Activated gamma-delta T cell treated with Interleukin-2 at 50 U/mL for 16 hours (primary cell): ENCODE data around the gene CABLES2.

Experiments
- DNase-seq: peaks from one replicate; pipeline ENCODE4 v3.0.0-alpha.2; 2020

The CABLES2 gene

DNA sequence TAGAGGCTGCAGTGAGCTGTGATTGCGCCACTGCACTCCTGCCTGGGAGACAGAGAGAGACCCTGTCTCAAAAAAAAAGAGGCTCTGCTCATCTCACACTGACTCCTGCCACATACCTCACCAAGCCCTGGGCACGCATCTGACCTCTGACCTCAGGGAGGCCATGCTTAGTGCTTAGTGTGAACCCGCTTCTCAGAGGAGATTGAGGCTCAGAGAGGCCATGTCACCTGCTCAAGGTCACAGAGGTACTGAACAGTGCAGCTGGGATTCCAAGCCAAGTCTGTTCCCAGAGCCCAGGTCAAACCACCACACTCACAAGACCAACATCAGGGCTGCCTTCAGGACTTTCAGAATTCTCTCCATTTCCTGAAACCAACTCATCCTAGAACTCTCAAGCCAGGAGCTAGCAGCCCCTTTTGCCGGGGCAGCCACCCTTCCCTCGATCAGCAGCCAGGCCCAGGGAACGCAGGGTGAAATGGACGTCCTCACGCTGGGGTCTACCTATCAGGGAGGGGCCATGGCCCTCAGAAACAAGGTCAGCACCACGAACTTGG lies 2.9 kb downstream of the CABLES2 start:
- DNase-seq: no peak

DNA sequence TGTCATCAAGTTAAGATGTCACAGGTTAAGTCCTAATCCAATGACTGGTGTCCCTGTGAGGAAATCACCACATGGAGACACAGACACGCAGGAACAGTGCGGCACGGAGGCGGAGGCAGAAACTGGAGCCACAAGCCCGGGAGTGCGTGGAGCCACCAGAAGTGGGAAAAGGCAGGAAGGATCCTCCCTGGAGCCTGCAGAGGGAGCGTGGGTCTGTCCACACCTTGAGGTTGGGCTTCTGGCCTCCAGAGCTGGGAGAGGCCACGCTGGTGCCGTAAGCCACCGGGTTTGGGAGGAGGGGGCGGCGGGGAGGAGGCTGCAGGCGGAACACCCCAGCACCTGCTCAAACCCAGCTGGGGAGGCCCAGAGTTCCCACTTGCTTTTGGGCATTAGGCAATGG lies 3.8 kb downstream of the CABLES2 start:
- no peak for DNase-seq

DNA sequence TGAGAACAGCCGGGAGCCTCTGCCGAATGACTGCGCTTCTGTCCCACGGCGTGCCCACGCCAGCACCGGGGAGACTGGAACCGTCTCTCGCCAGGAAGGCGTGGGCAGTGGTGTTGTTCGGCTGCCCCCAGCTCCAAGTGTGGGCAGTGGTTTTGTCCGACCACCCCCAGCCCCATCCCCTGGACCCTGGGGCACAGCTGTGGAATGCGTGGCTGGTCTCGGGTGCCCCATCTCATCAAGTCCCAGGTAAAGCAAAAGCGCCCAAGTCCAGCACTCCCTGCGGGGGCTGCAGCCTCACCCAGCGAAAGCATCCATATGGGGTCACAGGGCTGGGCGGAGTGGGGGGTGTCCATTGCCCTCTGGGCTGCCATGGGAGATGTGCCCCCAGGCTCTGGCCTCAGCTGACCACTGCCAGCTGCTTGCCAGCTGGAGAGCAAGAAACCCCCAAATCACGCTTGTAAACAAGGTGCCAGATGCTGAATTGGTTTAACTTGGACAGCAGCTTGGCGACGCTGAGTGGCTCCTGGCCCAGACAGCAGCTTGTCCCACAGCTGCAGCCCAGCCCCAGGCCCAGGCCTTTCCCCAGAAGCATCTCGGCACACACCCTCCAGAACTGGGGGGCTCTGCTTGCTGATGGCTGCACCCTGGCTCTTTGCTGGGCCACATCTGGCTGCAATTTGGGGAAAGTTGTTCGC lies 4.5 kb downstream of the CABLES2 start:
- no peak for DNase-seq

DNA sequence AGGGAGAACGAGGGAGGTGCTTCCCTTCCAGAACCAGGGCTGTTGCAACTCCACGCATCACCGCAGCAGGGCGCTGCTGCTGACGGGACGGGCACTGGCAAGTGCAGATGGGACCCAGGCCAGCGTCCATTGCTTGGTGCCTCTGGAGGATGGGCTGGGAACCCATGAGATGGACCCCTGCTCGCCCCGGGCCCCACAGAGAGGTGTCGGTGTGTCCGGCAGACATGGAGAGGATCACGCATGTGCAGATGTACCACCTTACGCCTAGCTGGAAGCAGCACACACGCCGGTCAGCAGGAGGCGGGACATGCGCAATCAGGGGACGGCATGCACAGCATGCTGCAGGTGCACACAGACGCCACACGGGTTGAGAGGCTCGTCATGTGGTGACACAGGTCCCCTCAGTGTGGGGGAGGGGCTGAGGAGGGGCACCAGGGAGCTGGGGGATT lies 5.7 kb downstream of the CABLES2 start:
- DNase-seq: no peak

DNA sequence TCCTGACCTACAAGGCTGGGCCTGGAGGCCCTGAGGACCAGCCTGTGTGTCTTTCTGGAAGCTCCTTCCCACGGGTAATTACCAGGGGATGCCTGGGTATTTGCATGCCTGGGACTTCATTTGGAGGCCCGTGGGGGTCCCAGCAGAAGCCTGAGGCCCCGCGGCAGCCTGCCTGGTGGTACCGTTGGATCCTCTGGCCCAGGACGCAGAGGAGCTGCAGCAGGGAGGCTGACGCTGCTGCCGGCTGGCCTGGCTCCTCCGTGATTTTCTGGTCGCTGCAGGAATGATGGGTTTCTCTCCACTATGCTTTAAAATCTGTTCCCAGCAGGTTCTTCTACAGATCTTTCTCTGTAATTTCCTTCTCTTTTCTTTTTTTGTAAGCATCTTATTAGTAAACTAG lies 6.5 kb downstream of the CABLES2 start:
- no peak for DNase-seq

DNA sequence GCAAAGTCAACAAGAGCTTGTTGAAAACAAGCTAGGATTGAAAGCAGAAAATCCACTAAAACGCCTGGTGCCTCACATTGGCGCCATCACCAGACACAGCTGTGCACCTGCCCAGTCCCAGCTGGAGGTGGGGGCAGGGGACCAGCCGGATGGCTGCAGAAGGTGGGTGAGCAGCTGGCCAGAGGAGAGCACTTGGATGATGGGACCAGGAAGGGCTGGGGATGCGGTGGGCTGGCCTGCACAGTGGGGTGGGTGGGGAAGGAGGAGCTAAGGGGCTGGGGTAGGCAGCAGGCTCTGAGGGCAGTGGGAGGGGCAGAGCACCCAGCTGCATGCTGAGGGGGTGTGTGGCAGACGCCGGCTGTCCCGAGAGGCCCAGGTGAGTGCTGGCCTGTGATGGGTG lies 7.1 kb downstream of the CABLES2 start:
- no peak for DNase-seq

DNA sequence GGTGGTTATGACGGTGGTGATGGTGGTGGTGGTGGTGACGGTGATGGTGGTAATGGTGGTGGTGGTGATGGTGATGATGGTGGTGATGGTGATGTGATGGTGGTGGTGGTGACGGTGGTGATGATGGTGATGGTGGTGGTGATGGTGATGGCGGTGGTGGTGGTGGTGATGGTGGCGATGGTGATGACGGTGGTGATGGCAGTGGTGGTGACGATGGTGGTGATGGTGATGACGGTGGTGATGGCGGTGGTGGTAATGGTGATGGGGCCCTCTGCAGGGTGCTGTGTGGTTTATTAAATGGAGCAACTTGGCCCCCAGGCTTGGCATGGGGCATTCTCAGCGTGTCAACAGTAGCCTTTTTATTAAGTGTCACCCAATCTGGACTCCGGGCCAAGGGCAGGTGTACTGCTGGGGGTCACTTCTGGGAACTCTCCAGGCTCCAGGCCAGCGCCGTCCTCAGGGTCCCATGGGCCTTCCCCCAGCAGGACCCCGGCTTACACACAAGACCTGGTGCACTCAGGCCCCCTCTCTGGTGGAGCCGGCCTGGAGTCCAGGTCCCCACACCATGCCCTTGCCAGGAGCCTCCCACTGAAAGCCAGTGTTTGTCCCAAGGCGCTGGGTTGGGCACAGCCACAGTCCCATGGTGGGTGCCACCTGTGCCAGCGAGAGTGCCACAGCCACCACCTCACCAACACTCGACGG lies 8.8 kb downstream of the CABLES2 start:
- DNase-seq: no peak

DNA sequence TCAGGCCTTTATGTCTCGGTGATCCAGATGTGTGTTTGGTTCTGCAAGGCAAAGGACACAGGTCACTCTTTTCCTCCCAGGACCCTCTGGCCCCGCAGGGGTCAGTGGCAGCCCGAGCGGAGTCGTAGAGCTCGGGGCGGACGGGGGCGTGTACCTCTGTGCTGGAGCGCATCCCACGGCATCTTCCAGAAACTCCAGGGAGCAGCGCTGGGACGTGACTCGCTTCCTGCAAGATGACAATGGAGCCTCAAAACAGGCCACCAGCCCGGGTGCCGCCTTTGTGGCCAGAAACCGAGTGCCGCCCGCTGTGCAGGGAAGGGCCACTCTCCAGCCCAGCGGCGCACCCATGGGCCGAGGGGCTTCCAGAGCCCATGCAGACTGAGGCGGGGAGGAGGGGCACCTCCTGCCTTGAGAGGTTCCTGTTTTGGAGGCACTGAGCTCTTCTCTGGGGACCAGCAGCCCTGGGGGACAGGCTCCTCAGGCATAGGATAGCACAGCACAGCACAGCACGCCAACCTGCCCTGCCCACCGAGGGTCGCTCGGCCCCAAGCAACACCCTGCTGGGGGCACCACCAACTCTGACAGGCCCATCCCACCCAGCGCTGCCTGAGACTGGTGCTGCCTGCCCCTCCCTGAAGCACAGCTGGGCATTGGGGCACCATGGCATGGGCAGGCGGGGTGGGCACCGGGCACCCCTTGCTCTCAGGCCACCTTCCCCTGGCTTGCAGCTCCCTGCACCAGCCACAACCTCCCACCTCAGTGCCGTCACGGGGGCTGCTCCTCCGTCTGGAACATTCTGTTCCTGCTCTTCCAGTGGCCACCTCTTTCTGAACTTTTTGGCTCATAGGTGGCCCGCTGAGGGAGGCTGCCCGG lies 10.5 kb downstream of the CABLES2 start:
- no peak for DNase-seq

DNA sequence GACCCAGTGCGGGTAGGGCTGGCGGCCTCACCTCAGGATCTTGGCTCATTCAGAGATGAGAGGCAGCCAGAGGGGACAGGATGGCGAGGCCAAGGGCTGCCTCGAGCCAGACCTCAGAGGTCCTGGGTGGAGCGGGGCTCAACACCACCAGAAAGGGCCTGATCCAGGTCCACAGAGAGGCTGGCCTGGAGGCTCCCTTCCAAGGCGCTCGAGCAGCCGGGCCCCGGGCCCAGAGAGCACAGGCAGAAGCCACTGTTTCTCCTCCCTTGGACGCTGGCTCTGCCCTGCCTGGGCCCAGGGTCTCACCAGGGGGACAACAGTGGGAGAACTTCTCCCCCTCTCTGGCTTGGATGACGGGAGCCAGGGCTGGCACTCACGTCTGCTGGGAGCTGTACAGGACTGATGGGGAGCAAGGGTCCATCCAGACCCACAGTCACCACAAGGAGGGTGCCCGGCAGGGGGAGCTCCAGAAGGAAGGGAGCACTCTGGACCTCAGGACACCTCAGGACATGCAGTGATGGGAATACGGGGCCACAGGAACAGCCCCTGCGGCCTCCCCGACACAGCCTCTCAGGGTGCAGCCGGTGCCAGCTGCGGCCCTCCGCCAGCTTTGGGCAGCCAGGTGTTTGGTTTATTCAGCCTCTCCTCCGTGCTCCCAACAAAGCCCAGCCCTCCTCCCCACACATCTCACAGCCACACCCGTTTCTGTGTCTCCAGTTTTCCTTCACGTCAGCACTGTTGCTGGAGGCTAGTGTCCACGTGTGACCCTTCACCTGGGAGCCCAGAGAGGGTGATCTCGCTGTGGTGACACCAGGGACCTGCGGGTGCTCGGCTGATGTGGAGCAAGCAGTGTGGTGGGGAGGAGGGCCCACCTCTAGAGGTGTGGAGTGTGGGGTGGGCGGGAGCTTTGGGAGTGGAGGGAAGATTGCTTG lies 11.5 kb downstream of the CABLES2 start:
- no peak for DNase-seq

DNA sequence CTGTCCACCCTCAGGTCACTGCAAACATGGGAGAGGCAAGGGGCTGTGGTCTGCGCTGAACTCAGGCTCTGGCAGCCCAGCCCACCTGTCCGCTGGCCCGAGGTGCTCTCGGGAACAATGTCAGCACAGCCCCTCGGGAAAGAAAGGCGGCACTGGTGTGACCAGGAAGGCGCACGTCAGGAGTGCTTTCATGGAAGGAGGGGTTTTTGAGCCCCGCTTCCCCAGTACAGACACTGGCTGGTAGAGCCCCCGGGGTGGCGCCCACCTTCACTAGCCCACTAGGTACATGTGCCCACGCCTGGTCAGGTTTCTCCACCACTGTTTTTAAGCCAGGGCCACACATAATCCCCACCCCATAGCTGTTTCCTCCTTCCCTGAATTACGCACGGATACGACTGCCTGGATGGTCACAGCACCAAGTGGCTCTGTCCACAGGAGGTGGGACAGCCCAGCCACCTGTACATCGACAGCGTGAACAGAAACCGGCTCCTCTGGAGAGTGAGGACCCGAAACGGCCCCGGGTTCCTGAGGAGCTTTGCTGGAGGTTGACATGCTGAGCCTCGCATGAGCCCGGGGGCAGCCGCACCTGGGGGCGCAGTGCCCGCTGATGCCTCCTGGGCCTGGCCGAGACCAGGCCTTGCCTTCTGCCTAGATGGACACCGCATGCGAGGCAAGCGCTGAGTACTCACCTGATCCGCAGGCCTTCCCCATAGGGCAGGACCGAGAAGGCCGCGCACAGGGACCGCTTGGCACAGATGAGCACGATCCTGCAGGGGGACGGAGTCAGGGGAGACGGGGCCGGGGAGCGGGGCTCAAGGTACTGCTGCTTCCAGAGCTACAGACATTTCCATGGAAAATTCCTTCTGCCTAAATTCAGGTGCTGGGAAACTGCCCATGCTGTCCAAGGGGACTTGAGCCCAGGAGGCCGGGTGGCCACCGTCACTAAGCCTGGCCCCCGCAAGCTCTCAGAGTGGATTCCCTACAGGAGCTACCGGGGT lies 12.5 kb downstream of the CABLES2 start:
- DNase-seq: no peak

DNA sequence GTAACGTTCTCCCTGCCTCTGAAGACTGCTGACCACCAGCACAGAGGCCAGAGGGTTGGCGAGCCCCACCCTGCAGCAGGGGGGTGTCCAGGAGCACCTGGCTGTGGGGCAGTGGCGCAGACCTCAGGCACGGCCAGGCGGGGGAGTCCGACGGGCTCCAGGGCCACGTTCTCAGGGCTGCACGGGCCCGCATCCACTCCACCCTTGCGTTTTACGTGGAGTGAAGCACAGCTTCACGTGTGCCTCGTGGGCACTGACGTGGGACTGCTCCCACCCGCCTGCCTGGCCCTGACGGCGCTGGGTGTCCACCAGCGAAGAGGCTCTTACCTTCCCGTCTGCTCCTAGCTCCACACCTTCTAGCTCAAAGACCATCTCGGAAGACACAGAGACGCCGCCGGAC lies 13.3 kb downstream of the CABLES2 start:
- DNase-seq: no peak

DNA sequence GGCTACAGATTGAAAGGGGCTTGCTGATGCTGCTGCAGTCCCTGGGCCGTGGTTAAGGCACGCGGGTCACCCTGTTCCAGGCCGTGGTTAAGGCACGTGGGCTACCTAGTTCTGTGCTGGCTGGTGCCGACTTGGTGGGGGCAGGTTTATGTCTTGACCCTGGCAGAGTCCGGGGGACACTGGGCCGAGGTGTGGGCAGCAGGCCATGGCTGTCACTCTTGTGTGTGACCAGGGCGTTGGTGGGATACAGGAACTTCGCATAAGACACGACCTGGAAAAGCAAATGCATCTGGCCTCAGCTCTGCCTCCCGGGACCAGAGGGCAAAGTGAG lies 13.8 kb downstream of the CABLES2 start:
- no peak for DNase-seq

DNA sequence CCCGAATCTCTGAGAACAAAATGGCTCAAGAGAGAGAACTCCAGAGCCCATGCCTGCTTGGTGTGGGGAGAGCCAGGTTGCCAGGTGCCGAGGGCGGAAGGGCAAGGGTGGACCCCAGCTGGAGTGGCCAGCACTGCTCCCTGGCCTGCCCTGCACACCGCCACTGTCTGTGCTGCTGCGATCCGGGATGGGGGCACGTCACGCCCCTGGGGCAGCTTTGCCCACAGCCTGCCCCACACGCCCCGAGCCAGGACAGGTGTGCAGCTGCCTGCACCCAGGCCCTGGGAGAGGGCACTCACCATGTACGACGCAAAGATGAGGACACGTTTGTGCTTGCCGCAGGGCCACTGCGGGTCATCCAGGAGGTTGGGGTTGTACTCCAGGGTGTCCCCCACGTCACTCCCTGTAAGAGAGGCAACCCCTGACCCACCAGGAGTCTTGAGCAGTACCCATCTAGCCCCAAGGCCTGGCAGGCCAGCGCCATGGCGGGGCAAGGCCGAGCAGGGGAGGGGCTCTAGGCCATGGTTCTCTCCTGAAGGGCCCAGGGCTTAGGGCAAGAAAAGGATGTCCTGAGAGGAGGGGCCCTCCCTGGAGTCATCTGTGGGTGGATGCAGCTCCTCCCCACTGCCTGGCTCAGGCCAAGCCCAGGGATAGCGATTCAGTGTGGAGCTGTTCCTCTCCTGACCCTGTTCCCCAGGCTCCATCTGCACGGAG lies 14.3 kb downstream of the CABLES2 start:
- no peak for DNase-seq

DNA sequence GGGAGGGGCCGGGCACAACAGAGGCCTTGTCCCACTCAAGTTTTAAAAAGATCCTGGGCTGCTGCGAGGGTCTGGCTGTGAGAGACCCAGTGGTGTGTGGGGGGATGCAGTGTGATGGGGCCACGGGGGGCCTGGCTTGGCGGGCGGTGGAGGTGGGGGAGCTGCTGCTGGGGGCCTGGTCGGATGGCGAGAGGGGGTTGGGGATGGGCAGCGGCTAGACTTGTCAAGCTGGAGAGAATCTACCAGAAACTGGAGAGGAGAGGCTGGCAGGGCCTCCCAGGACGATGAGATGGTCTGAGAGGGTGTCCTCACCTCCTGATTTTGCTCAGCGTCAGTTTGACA lies 15.0 kb downstream of the CABLES2 start:
- DNase-seq: no peak

DNA sequence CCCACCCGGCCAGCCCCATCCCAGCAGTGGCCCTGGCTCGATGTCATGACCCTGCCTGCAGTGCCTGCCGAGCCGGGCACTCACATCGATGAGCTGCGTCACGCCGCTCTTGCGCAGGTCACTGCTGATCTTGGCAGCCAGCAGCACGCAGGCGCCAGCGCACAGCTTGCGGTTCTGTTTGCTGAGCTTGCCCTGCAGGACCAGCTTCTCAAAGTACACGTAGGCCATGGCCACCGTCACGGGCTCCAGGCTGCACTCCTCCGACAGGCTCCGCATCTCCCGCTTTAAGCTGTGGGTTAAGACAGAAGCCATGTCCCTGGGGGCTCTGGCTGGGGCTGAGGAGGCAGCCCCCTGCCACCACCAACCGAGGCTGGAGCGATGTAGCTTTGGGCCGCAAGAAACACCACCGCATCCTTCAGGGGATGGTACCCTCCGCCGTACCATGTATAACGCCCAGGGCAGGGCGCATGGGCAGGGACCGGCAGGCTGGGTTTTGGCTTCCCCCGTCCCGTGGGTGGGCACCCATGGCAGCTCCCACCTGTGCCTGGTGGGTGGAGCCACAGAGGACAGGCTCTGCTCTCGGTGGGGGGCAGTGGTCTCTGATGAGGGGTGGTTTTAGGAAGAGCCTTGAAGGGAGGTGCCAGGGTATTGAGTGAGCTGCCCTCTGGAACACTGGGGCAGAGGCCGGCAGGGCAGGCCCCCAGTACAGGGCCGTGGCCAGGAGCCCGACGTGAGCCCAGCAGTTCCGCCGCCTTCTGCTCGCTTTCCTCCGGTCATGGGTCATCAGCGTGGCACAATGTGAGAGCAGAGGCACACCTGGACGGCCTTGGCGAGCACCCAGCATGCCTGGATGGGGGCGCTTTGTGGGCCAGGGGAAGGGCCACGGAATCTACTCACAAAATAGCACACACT lies 15.7 kb downstream of the CABLES2 start:
- no peak for DNase-seq

DNA sequence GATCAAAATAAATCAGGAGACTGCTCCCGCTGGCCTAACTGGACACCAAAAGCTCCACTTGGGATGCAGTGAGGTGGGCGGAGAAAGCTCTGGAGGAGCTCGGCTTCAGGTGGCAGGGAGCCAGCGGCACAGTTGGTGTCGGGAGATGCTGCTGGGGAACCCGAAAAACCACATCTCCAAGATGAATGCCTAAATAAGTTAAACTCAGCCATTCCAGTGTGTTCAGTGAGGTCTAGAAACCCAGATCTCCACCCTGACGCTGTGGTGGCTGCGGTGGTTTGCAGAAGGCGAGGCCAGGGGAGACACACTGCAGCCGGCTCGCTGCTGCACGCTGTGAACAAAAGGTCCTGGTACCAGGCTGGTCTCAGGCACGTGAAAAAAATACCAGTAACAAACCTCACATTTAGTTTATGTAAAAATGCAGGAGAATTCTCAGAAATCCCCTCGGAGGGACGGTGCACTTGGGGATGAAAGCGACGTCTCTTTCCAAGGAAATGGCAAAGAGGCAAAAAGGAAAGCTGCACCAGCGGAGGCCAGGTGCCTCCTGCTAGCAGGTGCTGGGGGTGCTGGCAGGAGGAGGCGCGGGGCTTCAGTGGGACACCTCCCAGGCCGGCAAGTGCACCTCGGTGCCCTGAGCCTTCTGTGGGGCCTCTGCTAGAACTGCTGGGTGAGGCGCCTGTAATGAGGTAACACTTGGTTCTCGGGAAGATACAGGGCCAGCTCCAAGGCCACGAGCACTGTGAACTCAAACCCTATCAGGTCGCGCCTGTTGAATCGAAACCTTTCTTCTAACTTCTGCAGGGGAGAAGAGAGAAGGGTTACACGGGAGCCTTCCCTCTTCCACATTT lies 16.5 kb downstream of the CABLES2 start:
- no peak for DNase-seq

DNA sequence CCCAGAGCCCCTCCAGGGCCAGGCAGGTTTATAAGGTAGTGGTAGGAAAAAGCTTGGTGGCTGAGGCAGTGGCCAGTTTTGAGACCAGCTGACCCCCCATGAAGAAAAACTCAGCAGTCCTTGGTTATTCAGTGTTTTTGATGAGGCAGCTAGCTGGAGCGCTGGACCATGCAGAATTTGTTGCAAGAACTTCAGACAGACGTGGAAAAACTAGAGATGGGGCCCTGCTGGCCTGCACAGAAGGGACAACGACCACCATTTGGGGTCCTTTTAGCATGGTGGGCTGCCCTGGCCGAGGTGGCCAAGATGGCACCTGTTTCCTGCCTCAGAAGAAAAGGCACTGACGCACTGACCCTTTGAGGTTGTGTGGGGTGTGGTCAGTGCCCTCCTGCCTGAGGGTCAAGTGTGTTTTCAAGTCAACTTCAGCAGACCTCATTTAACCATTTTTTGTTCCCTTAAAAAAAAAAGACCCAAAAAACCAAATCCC lies 17.4 kb downstream of the CABLES2 start:
- DNase-seq: no peak
